HepG2 (cell line): ENCODE measurements around the gene SH2D6. TPM values are rescaled to one million over a fixed set of nuclear protein-coding genes. Genes with fewer than 3 reads are reported as not detected.

Experiments used
- ATAC-seq: fragments of 200-7000 bp; cut with Tn5 transposase; 3 replicates; pipeline ENCODE4 v1.9.1; 2020; ENCODE audit warnings: mild to moderate bottlenecking, moderate library complexity
- BruUV-seq: library from RNA; stranded (reverse); fragments of 400-500 nt; replicated peaks from 2 replicates; lab custom pipeline; 2021; lab: Mats Ljungman, UMichigan
- CTCF ChIA-PET: fragments of 300-600 bp; formaldehyde crosslinking; extraction: SDS; loops from one replicate; lab custom pipeline; 2021; ENCODE audit warnings: low total read pairs, inconsistent platforms, low intra/inter-chr PET ratio; lab: Yijun Ruan, JAX
- POLR2A ChIA-PET: fragments of 350-600 bp; sonication (Branson Sonifier 250); formaldehyde crosslinking; loops from one replicate; lab custom pipeline; 2020; ENCODE audit warnings: antibody characterized with exemption, inconsistent platforms; lab: Yijun Ruan, JAX
- DNase-seq: peaks from one replicate; pipeline ENCODE4 v3.0.0-alpha.2; 2015; ENCODE audit warnings: low spot score
- FAIRE-seq: peaks from 3 replicates; lab custom pipeline; 2011; peaks lifted over from hg19 to GRCh38; lab: Jason Lieb, UNC
- H2AFZ ChIP-seq: one replicate; pipeline ENCODE4 v1.6.1; 2011; ENCODE audit warnings: low read length, inconsistent platforms
- H3K27ac ChIP-seq: fragments of 300-600 bp; 3 replicates; pipeline ENCODE4 v1.8.0; 2011; ENCODE audit warnings: mixed run types, mild to moderate bottlenecking, mixed read lengths, low read length, inconsistent platforms; ENCODE audit not compliant: insufficient read depth; ENCODE audit errors: extremely low read length
- H3K27me3 ChIP-seq, 2 experiments: fragments of 200-600 bp in 1 of 2; 2 replicates in 1 of 2; 3 replicates in 1 of 2; pipeline versions ENCODE4 v1.6.0 to v1.8.0; 2011; ENCODE audit warnings: low read length in 2 of 2, mild to moderate bottlenecking in 2 of 2, moderate library complexity in 2 of 2, inconsistent platforms in 1 of 2; ENCODE audit not compliant: insufficient read depth in 2 of 2, control insufficient read depth in 1 of 2
- H3K36me3 ChIP-seq, 2 experiments: fragments of 200-600 bp in 1 of 2; replicated peaks in 1 of 2; 2 replicates in 1 of 2; 3 replicates in 1 of 2; pipeline versions ENCODE4 v1.5.1 to v1.8.0; 2011; ENCODE audit warnings: low read length in 2 of 2, inconsistent platforms in 1 of 2; ENCODE audit not compliant: insufficient read depth in 2 of 2, control insufficient read depth in 1 of 2
- H3K4me1 ChIP-seq: 2 replicates; pipeline ENCODE4 v1.5.1; 2012; ENCODE audit warnings: low read length, inconsistent platforms; ENCODE audit not compliant: insufficient read depth
- H3K4me2 ChIP-seq: 2 replicates; pipeline ENCODE4 v1.6.0; 2011; ENCODE audit warnings: low read depth, low read length, inconsistent platforms
- H3K4me3 ChIP-seq, 3 experiments: fragments of 200-600 bp in 1 of 3; sonication (generic), shearing (Covaris generic) in 1 of 3; replicated peaks in 1 of 3; 2 replicates each; pipeline ENCODE4 v1.5.1; 2011 to 2016; ENCODE audit warnings: low read length in 3 of 3, inconsistent platforms in 2 of 3, low read depth in 2 of 3, mild to moderate bottlenecking in 2 of 3, control low read depth in 1 of 3, mixed read lengths in 1 of 3; ENCODE audit not compliant: insufficient read depth in 1 of 3
- H3K79me2 ChIP-seq: one replicate; pipeline ENCODE4 v1.6.1; 2011; ENCODE audit warnings: low read length, inconsistent platforms; ENCODE audit not compliant: insufficient read depth
- H3K9ac ChIP-seq: 2 replicates; pipeline ENCODE4 v1.6.0; 2011; ENCODE audit warnings: mild to moderate bottlenecking, low read depth, low read length, inconsistent platforms; ENCODE audit not compliant: insufficient read depth
- H3K9me3 ChIP-seq: 2 replicates; pipeline ENCODE4 v1.5.1; 2012; ENCODE audit warnings: mild to moderate bottlenecking, low read length
- H4K20me1 ChIP-seq: 2 replicates; pipeline ENCODE4 v1.6.0; 2011; ENCODE audit warnings: inconsistent platforms, mild to moderate bottlenecking, low read length, moderate library complexity; ENCODE audit not compliant: insufficient read depth
- ARNTL ChIP-seq: sonication (generic); formaldehyde crosslinking; IDR thresholded peaks from 2 replicates; pipeline ENCODE4 v1.4.0; 2020; ENCODE audit warnings: mild to moderate bottlenecking, missing genetic modification reagents
- CCAR2 ChIP-seq: fragments of 200-400 bp; formaldehyde crosslinking; optimal IDR thresholded peaks from 2 replicates; pipeline ENCODE3; 2018; ENCODE audit warnings: low read depth, mild to moderate bottlenecking, low read length, moderate library complexity
- FOXA3 ChIP-seq: IDR thresholded peaks from 2 replicates; pipeline ENCODE4 v1.6.1; 2016; ENCODE audit warnings: missing genetic modification reagents, missing compliant biosample characterization
- MED13 ChIP-seq: sonication (generic); formaldehyde crosslinking; IDR thresholded peaks from 2 replicates; pipeline ENCODE4 v1.5.0; 2020; ENCODE audit warnings: missing genetic modification reagents
- PHF5A ChIP-seq: IDR thresholded peaks from one replicate; pipeline ENCODE4 v1.6.1; 2018; ENCODE audit warnings: low read depth, missing genetic modification reagents; ENCODE audit not compliant: unreplicated experiment
- RFX1 ChIP-seq: fragments of 450-650 bp; IDR thresholded peaks from 2 replicates; pipeline ENCODE4 v1.6.1; 2017
- SUZ12 ChIP-seq: fragments of 150-350 bp; IDR thresholded peaks from 2 replicates; pipeline ENCODE4 v1.6.1; 2014; ENCODE audit warnings: low read depth, low read length
- TEAD2 ChIP-seq: sonication (generic); formaldehyde crosslinking; IDR thresholded peaks from 2 replicates; pipeline ENCODE4 v1.9.0; 2021; ENCODE audit warnings: missing genetic modification reagents
- ZBTB21 ChIP-seq: sonication (generic); formaldehyde crosslinking; IDR thresholded peaks from 2 replicates; pipeline ENCODE4 v1.4.0; 2020; ENCODE audit warnings: missing genetic modification reagents
- ZNF629 ChIP-seq: sonication (generic); formaldehyde crosslinking; conservative IDR thresholded peaks from 2 replicates; pipeline ENCODE4 v1.5.0; 2020; ENCODE audit warnings: missing genetic modification reagents
- ZNF737 ChIP-seq: sonication (generic); formaldehyde crosslinking; IDR thresholded peaks from 2 replicates; pipeline ENCODE4 v1.5.0; 2020; ENCODE audit warnings: missing genetic modification reagents, mild to moderate bottlenecking, borderline replicate concordance
- WGBS: methylation state at CpG from one replicate; pipeline ENCODE4 v1.1.6; 2017; ENCODE audit warnings: low lambda C conversion rate; 5-methylcytosine and 5-hydroxymethylcytosine counted together
- in situ Hi-C: cut with HindIII; loops from 2 replicates; pipeline ENCODE4 v1.10.0; 2017; ENCODE audit warnings: low pct_unique_long_range_greater_than_20kb; ENCODE audit not compliant: extremely low pct_ligation_motif_present
- intact Hi-C: fragments of 100-400 bp; cut with micrococcal nuclease; formaldehyde crosslinking; loops from one replicate; pipeline ENCODE4 v1.10.0; 2022; ENCODE audit not compliant: unreplicated experiment
- polyA plus RNA-seq, 8 experiments: library from polyadenylated mRNA; depleted of rRNA in 3 of 8; stranded (reverse) in 7 of 8; unstranded in 1 of 8; fragments of >200 nt; fragmentation: Illumina TruSeq in 4 of 8; extraction: Trizol in 4 of 8; gene quantifications; 2 replicates each; pipeline versions ENCODE4 v1.2.1 to v1.2.3, GENCODE V29; 2011 to 2016; ENCODE audit warnings: low read depth in 4 of 8, missing spikeins in 1 of 8, mixed read lengths in 1 of 8; ENCODE audit not compliant: insufficient read depth in 1 of 8
- total RNA-seq, 5 experiments: library from RNA; depleted of rRNA; stranded (reverse); fragments of >200 nt; fragmentation: Illumina TruSeq; extraction: Trizol; gene quantifications; 2 replicates each; pipeline ENCODE4 v1.2.3, GENCODE V29; 2016; ENCODE audit warnings: low read depth in 1 of 5
- TF ChIP-seq, protein P1 (sequence below): sonication (generic); formaldehyde crosslinking; IDR thresholded peaks from 2 replicates; pipeline ENCODE4 v1.9.0; 2021; ENCODE audit warnings: missing genetic modification reagents, borderline replicate concordance
- TF ChIP-seq, protein P2 (sequence below): sonication (generic); formaldehyde crosslinking; IDR thresholded peaks from 2 replicates; pipeline ENCODE4 v1.5.0; 2020; ENCODE audit warnings: missing genetic modification reagents
- TF ChIP-seq, protein P3 (sequence below): sonication (generic); formaldehyde crosslinking; IDR thresholded peaks from 2 replicates; pipeline ENCODE4 v1.4.0; 2020; ENCODE audit warnings: missing genetic modification reagents, borderline replicate concordance
- TF ChIP-seq, protein P4 (sequence below): sonication (generic); formaldehyde crosslinking; IDR thresholded peaks from 2 replicates; pipeline ENCODE4 v1.4.0; 2020; ENCODE audit warnings: missing genetic modification reagents, mild to moderate bottlenecking, borderline replicate concordance

Gene SH2D6
- total and polyA plus RNA-seq, 2 of the 13 experiments (the other 11 are each of a cell fraction or from before 2014, with no cell fraction given), result 0.11 to 0.26 TPM

DNA sequence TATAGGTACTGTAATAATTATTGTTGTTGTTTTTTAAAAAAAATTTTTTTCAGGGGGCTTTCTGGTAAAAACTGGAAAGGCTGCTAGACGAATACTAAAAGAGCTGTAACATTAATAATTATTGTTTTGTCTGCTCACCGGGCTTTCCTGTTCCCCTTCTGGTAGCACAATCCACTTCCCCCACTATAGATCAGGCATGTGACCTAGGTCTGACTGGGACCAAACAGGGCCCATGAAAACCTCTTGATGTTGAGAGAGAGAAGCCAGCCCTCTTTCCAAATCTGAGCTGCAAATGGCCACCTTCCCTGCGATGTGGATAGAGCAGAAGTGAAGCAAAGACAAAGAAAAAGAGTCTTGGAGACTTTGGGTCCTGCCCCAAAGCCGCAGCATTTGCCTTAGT is 23.4 kb downstream of the SH2D6 start:
- no peak overlapping the region for H3K27ac ChIP-seq

More for the DNA sequence above, 23.4 kb downstream of the SH2D6 start:
- Histone ChIP-seq H3K4me2 (no peak overlapping the region), H3K79me2 (no peaks in the 10 kb centered on the region), H3K4me1 (peaks cover 38% of the 10 kb centered on the region), H2AFZ (no peak overlapping the region), H3K36me3 (no peaks in the 10 kb centered on the region), H3K9ac (no peak overlapping the region), H3K4me3 (no peak overlapping the region), H4K20me1 (no peaks in the 10 kb centered on the region), H3K9me3 (no peaks in the 10 kb centered on the region), H3K27me3 (peaks cover 2 to 35% of the 10 kb centered on the region in 2 experiments; a peak in 4 of 5 replicates)
- no TSS peak for BruUV-seq
- in situ Hi-C loops, result no loop called here
- no peak for ATAC-seq
- DNase-seq, result no peak
- TF ChIP-seq CCAR2, result no peak
- TF ChIP-seq ZNF737 (CRISPR knock-in tag), result no peak
- no peak for TF ChIP-seq SUZ12
- TF ChIP-seq, protein P1, sequence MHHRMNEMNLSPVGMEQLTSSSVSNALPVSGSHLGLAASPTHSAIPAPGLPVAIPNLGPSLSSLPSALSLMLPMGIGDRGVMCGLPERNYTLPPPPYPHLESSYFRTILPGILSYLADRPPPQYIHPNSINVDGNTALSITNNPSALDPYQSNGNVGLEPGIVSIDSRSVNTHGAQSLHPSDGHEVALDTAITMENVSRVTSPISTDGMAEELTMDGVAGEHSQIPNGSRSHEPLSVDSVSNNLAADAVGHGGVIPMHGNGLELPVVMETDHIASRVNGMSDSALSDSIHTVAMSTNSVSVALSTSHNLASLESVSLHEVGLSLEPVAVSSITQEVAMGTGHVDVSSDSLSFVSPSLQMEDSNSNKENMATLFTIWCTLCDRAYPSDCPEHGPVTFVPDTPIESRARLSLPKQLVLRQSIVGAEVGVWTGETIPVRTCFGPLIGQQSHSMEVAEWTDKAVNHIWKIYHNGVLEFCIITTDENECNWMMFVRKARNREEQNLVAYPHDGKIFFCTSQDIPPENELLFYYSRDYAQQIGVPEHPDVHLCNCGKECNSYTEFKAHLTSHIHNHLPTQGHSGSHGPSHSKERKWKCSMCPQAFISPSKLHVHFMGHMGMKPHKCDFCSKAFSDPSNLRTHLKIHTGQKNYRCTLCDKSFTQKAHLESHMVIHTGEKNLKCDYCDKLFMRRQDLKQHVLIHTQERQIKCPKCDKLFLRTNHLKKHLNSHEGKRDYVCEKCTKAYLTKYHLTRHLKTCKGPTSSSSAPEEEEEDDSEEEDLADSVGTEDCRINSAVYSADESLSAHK (CRISPR knock-in tag), result no peak
- TF ChIP-seq, protein P2, sequence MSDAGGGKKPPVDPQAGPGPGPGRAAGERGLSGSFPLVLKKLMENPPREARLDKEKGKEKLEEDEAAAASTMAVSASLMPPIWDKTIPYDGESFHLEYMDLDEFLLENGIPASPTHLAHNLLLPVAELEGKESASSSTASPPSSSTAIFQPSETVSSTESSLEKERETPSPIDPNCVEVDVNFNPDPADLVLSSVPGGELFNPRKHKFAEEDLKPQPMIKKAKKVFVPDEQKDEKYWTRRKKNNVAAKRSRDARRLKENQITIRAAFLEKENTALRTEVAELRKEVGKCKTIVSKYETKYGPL, result no peak
- no peak for TF ChIP-seq RFX1
- TF ChIP-seq, protein P3, sequence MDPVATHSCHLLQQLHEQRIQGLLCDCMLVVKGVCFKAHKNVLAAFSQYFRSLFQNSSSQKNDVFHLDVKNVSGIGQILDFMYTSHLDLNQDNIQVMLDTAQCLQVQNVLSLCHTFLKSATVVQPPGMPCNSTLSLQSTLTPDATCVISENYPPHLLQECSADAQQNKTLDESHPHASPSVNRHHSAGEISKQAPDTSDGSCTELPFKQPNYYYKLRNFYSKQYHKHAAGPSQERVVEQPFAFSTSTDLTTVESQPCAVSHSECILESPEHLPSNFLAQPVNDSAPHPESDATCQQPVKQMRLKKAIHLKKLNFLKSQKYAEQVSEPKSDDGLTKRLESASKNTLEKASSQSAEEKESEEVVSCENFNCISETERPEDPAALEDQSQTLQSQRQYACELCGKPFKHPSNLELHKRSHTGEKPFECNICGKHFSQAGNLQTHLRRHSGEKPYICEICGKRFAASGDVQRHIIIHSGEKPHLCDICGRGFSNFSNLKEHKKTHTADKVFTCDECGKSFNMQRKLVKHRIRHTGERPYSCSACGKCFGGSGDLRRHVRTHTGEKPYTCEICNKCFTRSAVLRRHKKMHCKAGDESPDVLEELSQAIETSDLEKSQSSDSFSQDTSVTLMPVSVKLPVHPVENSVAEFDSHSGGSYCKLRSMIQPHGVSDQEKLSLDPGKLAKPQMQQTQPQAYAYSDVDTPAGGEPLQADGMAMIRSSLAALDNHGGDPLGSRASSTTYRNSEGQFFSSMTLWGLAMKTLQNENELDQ (CRISPR knock-in tag), result no peak
- no peak for TF ChIP-seq ARNTL (CRISPR knock-in tag)
- no peak for TF ChIP-seq ZNF629 (CRISPR knock-in tag)
- no peak for TF ChIP-seq ZBTB21
- TF ChIP-seq TEAD2 (CRISPR knock-in tag), result no peak
- TF ChIP-seq MED13 (CRISPR knock-in tag), result no peak
- TF ChIP-seq PHF5A (CRISPR knock-in tag), result no peak
- TF ChIP-seq FOXA3 (CRISPR knock-in tag), result no peak
- TF ChIP-seq, protein P4, sequence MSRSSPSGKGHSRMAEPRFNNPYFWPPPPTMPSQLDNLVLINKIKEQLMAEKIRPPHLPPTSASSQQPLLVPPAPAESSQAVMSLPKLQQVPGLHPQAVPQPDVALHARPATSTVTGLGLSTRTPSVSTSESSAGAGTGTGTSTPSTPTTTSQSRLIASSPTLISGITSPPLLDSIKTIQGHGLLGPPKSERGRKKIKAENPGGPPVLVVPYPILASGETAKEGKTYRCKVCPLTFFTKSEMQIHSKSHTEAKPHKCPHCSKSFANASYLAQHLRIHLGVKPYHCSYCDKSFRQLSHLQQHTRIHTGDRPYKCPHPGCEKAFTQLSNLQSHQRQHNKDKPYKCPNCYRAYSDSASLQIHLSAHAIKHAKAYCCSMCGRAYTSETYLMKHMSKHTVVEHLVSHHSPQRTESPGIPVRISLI (CRISPR knock-in tag), result no peak
- ChIA-PET POLR2A (interaction anchor here (0.6 to 3.0 kb wide), 5 partner anchors 20 to 139 kb away, joined by 3 to 8 read pairs (median 3); partner anchors contain the start of gene SH2D6), CTCF (no interaction called here)
- FAIRE-seq, result no peak
- intact Hi-C loops, result no loop called here
- 27% methylated on average over 4 of the region's 4 CpGs for WGBS
